Skeletal muscle satellite cell (primary cell): ENCODE data around the gene NEK10.
A peak's percentile ranks its signal among the peaks of the same experiment; 100 is the strongest.

Experiments used
- H3K27me3 ChIP-seq: 2 replicates; pipeline ENCODE4 v1.7.0; 2013; ENCODE audit warnings: low read length; ENCODE audit not compliant: control insufficient read depth, insufficient read depth
- H3K36me3 ChIP-seq: 2 replicates; pipeline ENCODE4 v1.7.0; 2013; ENCODE audit warnings: mild to moderate bottlenecking, control low read depth, low read length; ENCODE audit not compliant: insufficient read depth
- H3K4me1 ChIP-seq: 2 replicates; pipeline ENCODE4 v1.7.0; 2013; ENCODE audit warnings: low read length; ENCODE audit not compliant: control insufficient read depth, insufficient read depth
- H3K4me2 ChIP-seq: 2 replicates; pipeline ENCODE4 v1.7.0; 2013; ENCODE audit warnings: mild to moderate bottlenecking, low read length
- H3K4me3 ChIP-seq: 2 replicates; pipeline ENCODE4 v1.7.0; 2013; ENCODE audit warnings: low read length
- H3K9ac ChIP-seq: 2 replicates; pipeline ENCODE4 v1.7.0; 2013; ENCODE audit warnings: mild to moderate bottlenecking, low read depth, low read length, moderate library complexity
- H3K9me3 ChIP-seq: replicated peaks from 2 replicates; pipeline ENCODE4 v1.7.0; 2013; ENCODE audit warnings: mild to moderate bottlenecking, control low read depth, low read length

NEK10 gene

DNA sequence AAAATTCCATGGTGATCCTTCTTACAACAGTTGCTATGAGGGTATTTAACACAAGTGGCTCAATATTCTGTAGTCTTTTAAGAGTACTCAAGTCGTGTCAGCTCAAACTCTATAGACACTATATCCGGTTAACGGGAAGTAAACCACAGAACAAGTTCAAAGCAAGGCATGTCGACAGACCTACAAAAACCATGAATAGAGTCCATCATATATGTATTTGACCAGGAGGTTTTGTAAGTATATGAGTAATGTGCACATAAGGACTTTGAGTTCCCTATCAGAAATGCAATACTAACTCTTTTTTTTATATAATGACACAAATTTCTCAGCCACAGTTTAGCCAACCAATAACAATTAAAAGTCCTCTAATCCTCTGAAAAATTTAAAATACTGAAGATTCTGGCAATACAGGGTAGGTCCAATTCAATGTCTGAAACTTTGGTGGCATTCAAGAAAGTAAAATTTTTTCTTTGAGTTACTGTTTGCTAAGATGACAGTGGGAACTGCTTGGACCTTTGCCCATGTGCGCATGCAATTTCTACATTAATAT, 93.7 kb downstream of the NEK10 start:
- Histone ChIP-seq H3K4me1 (no peaks in the 10 kb centered on the region), H3K9me3 (no peaks in the 10 kb centered on the region), H3K36me3 (peaks cover 3% of the 10 kb centered on the region), H3K4me3 (no peak overlapping the region), H3K9ac (no peak overlapping the region), H3K27me3 (no peaks in the 10 kb centered on the region), H3K4me2 (no peak overlapping the region)

DNA sequence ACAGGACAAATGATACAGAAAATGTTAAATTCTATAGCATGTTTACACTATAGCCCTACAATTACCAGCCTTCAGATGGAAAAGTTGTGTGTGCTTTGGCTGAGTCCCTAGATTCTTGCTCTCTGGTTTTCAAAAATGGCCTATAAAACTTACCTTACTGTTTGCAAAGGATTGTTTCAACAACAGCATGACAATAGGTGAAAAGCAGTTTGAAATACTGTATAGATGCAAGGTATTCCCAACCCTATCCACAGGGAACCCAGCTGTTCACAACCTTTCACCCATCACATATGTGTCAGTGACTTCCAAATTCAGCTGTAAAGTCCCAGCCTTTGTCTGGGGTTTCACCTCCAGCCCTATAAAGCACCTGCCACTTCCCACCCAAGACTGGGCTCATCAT, 97.3 kb downstream of the NEK10 start:
- no peak overlapping the region for H3K4me2 ChIP-seq
- H3K4me1 ChIP-seq = no peaks in the 10 kb centered on the region
- H3K36me3 ChIP-seq = peaks cover 3% of the 10 kb centered on the region
- H3K9ac ChIP-seq = no peak overlapping the region
- H3K4me3 ChIP-seq = no peak overlapping the region
- no peaks in the 10 kb centered on the region for H3K27me3 ChIP-seq
- H3K9me3 ChIP-seq = no peaks in the 10 kb centered on the region

DNA sequence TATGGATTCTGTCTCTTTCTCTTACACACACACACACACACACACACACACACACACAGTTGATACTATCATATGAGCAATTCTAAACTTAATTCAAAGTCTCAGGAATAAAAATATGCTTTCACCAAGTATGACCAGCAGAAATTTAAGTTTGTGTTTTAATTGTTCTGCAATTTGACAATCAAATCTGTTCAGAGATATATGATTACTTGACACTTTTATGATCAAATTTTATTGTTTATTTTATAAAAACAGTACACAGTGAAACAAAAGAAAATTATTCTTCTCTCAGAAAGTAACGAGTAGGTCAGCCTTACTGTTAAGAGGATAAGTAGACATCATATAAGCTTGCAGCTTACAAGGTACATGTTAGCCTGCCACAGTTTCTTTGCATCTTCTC, 114.3 kb downstream of the NEK10 start:
- no peak overlapping the region for H3K9ac ChIP-seq
- no peak overlapping the region for H3K4me3 ChIP-seq
- H3K27me3 ChIP-seq = no peaks in the 10 kb centered on the region
- no peak overlapping the region for H3K4me2 ChIP-seq
- H3K4me1 ChIP-seq = no peaks in the 10 kb centered on the region
- no peaks in the 10 kb centered on the region for H3K9me3 ChIP-seq
- peaks cover 4% of the 10 kb centered on the region for H3K36me3 ChIP-seq

DNA sequence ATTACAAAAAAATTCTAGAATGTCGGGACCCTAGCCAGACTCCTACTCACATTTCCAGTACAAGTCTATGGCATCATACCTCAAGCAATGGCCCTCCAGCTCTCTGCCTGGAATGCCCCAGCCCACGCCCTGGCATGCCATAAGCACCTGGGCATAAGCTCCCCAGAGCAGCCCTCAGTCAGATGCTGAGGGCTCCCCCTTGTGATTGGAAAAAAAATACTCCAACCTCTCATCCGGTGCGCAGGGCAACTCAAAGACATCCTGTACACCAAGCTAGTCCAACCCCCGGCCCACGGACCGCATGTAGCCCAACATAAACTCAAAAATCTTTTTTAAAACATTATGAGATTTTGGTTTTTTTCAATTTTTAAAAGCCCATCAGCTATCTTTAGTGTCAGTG, 115.4 kb downstream of the NEK10 start:
- H3K4me1 ChIP-seq = no peaks in the 10 kb centered on the region
- no peak overlapping the region for H3K4me2 ChIP-seq
- no peak overlapping the region for H3K9ac ChIP-seq
- H3K4me3 ChIP-seq = no peak overlapping the region
- H3K27me3 ChIP-seq = no peaks in the 10 kb centered on the region
- no peaks in the 10 kb centered on the region for H3K9me3 ChIP-seq
- H3K36me3 ChIP-seq = peaks cover 4% of the 10 kb centered on the region

DNA sequence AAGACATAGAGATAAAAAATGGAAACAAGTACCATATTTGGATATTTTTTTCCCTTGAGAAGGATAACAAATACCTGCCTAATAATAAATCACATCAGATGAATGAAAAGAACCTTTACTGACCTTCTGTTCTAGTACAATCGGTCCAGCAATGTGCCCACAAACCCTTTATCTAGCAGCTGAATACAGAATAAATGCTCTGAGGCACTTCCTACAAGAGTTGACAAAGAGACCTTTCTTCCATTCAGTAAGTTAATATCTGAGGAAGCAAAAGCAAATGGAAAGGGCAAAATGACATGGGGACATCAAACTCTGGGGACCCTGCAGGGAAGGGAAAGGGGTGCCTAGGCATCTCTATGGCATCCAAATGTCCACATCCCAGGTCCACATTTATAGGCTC, 115.8 kb downstream of the NEK10 start:
- no peaks in the 10 kb centered on the region for H3K27me3 ChIP-seq
- no peak overlapping the region for H3K4me3 ChIP-seq
- H3K9ac ChIP-seq = no peak overlapping the region
- no peaks in the 10 kb centered on the region for H3K4me1 ChIP-seq
- peaks cover 4% of the 10 kb centered on the region for H3K36me3 ChIP-seq
- no peaks in the 10 kb centered on the region for H3K9me3 ChIP-seq
- no peak overlapping the region for H3K4me2 ChIP-seq

DNA sequence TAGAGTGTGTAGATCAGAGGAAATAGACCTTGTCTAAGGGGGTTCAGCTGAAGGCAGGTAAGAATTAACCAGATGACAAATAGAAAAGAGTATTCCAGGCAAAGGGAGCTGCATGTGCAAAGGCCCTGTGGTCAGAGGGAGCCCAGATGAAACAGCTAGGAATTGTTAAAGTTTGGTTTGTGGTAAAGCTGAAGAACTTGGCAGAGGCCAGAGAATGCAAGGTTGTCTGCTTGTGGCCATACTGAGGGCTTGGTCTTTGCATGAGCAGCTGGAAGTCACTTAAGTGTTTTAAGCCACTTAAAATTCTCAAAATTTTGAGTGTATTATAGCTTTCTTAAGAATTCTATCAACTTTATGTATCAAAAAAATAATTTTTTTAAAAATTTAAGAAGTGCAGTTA, 116.5 kb downstream of the NEK10 start:
- H3K4me1 ChIP-seq = no peaks in the 10 kb centered on the region
- no peak overlapping the region for H3K4me3 ChIP-seq
- H3K9ac ChIP-seq = no peak overlapping the region
- no peaks in the 10 kb centered on the region for H3K9me3 ChIP-seq
- no peak overlapping the region for H3K4me2 ChIP-seq
- H3K36me3 ChIP-seq = peaks cover 4% of the 10 kb centered on the region
- H3K27me3 ChIP-seq = no peaks in the 10 kb centered on the region

DNA sequence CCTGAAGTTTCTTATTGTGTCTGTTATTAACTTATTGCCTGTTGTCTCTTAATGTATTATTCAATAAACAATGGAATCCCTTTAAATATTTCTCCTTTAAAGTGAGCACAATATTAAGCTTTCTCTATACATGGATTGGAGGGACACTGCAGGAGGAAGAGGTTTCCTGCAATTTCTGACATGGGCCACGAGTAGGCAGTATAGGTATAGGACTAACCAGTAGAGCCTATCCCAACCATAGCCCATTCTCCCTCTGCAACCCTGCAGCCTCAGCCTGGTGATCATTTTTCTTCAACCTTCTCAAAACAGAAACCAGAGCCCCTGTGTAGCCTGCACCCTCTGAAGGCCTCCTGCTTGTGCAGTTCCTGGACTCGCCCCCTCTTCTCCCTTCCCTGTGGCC, 124.8 kb downstream of the NEK10 start:
- no peak overlapping the region for H3K9ac ChIP-seq

DNA sequence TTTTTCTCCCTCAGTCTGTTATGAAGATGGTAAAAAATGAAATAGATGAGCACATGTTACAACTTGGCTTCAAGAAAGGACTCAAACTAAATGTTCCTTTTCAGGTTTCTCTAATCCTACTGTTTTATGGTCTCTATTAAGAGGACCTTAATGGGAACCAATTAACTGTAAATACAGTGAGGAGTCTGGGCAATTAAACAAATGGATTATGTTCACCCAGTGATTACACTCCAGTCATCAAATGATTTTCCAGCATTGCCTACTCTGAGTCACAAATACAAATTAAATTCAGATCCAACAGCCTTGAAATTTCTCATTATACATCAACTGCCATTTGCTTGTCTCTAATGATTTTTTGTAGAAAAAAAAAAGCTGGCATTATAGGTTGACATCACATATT, 129.2 kb downstream of the NEK10 start:
- H3K4me1 ChIP-seq = no peaks in the 10 kb centered on the region
- peaks cover 7% of the 10 kb centered on the region for H3K9me3 ChIP-seq
- H3K27me3 ChIP-seq = no peaks in the 10 kb centered on the region
- no peaks in the 10 kb centered on the region for H3K36me3 ChIP-seq
- H3K9ac ChIP-seq = no peak overlapping the region
- no peak overlapping the region for H3K4me2 ChIP-seq
- no peak overlapping the region for H3K4me3 ChIP-seq

More for the DNA sequence above, 124.8 kb downstream of the NEK10 start:
- Histone ChIP-seq H3K4me1 (no peaks in the 10 kb centered on the region), H3K4me2 (no peak overlapping the region), H3K9me3 (no peaks in the 10 kb centered on the region), H3K27me3 (no peaks in the 10 kb centered on the region), H3K36me3 (no peaks in the 10 kb centered on the region), H3K4me3 (no peak overlapping the region)

DNA sequence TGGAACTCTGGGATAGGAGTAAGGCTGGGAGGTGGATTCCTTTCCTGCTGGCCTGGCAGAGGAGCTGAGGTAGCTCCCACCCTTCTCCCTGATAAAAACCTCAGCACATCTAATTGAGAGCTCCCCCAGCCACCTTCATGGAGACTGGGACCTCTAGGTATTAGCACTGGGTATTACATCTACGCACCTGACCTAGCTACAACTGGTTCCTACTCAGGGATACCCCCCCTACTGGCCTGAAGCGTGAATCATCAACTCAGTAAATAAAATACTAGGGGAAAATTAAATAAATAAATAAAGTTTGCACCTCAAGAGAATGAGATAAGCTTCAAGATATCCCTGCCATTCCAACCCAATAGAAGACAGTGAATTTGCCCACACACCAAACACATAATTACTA, 140.4 kb downstream of the NEK10 start:
- Histone ChIP-seq H3K4me3 (no peak overlapping the region), H3K4me2 (no peak overlapping the region), H3K27me3 (no peaks in the 10 kb centered on the region), H3K9me3 (no peaks in the 10 kb centered on the region), H3K9ac (no peak overlapping the region), H3K36me3 (no peaks in the 10 kb centered on the region), H3K4me1 (peaks cover 10% of the 10 kb centered on the region)

DNA sequence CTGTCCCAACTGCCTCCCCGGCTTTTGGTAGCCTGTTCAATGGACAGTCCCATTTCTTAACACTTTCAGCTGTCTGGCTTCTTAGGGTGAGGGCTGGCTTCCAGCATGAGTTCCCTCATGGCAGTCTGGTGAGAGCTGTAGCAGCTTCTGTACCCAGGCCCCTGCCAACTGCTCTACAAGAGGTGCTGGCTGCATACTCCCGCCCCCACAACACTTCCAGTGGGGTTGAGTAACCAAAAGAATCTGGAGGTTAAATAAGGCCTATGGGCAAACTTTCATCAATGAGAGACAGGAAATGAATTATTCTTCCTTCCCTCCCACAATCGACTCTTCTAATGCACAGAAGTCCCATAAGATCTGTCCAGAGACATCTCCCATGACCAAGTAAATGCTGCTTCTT, 145.0 kb downstream of the NEK10 start:
- H3K4me1 ChIP-seq = peaks cover 21% of the 10 kb centered on the region
- H3K27me3 ChIP-seq = no peaks in the 10 kb centered on the region
- H3K4me2 ChIP-seq = peak overlapping the region; percentile 40
- H3K4me3 ChIP-seq = no peak overlapping the region
- no peak overlapping the region for H3K9ac ChIP-seq
- no peaks in the 10 kb centered on the region for H3K9me3 ChIP-seq
- no peaks in the 10 kb centered on the region for H3K36me3 ChIP-seq

DNA sequence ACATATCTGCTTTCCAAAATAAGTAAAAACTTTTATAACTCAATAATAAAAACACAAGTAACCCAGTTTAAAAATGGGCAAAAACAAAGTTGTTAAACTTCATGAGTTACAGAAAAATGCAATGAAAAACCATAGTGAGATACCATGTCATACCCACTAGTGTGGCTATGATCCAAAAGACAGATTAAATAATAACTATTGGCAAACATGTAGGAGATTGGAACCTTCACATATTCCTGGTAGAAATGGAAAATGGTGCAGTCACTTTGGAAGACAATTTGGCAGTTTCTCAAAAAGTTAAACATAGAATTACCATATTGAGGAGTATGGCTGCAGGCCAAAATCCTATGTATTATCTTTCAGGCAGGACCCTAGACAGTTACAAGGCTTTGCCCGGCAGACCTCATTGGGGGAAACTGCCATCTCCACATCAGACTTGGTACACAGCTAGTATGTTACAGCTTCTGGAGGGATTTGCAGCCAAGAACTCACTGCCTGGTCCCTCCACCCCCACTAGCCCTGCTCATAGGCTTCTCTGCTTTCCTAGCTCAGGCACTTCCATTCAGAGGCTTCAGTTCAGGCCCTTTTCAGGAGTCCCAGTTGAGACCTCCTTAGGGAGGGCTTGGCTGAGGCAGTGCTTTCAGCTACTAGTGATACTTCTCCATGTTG, 147.8 kb downstream of the NEK10 start:
- no peaks in the 10 kb centered on the region for H3K9me3 ChIP-seq
- H3K36me3 ChIP-seq = no peaks in the 10 kb centered on the region
- no peak overlapping the region for H3K4me2 ChIP-seq
- H3K4me3 ChIP-seq = no peak overlapping the region
- H3K9ac ChIP-seq = no peak overlapping the region
- H3K27me3 ChIP-seq = no peaks in the 10 kb centered on the region
- H3K4me1 ChIP-seq = peaks cover 35% of the 10 kb centered on the region

DNA sequence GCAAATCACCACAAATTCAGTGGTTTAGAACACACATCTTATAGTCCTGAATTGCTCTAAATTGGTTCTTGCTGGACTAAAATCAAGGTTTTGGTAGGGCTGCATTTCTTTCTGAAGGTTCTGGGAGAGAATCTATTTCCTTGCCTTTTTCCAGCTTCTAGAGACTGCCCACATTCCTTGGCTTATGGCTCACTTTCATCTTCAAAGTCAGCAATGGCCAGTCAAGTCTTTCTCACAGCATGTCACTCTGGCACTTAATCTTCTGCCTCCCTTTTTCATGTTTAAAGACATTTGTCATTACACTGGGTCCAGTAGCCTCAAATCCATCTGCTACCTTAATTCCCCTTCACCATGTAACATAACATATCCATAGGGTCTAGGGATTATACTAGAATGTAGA, 149.0 kb downstream of the NEK10 start:
- Histone ChIP-seq H3K36me3 (no peaks in the 10 kb centered on the region), H3K4me2 (no peak overlapping the region), H3K9me3 (no peaks in the 10 kb centered on the region), H3K4me3 (no peak overlapping the region), H3K27me3 (no peaks in the 10 kb centered on the region), H3K9ac (no peak overlapping the region), H3K4me1 (peaks cover 39% of the 10 kb centered on the region)
